Progenitor cell of endocrine pancreas (in vitro differentiated cells): Measurements from ENCODE around the gene ABCD4. TPM values are rescaled to one million over a fixed set of nuclear protein-coding genes. Genes with fewer than 3 reads are reported as not detected.

ENCODE experiments used
- DNase-seq: peaks from one replicate; pipeline ENCODE4 v3.0.0; 2021; ENCODE audit warnings: low spot score; ENCODE audit not compliant: unreplicated experiment
- H3K27ac Mint-ChIP-seq: 2 replicates; pipeline ENCODE4 v1.8.0; 2021; ENCODE audit warnings: mild to moderate bottlenecking, moderate library complexity, mixed read lengths
- H3K27me3 Mint-ChIP-seq: 2 replicates; pipeline ENCODE4 v1.8.0; 2021; ENCODE audit warnings: mixed read lengths
- H3K36me3 Mint-ChIP-seq: 2 replicates; pipeline ENCODE4 v1.8.0; 2022; ENCODE audit warnings: mixed read lengths; ENCODE audit not compliant: insufficient read depth
- H3K4me1 Mint-ChIP-seq: 2 replicates; pipeline ENCODE4 v1.8.0; 2021; ENCODE audit warnings: low read depth, mixed read lengths
- H3K4me3 Mint-ChIP-seq: 2 replicates; pipeline ENCODE4 v1.8.0; 2021; ENCODE audit warnings: low read depth, mild to moderate bottlenecking, moderate library complexity, mixed read lengths
- H3K9me3 Mint-ChIP-seq: 2 replicates; pipeline ENCODE4 v1.8.0; 2021; ENCODE audit warnings: low read depth, mixed read lengths
- total RNA-seq: library from RNA; stranded (reverse); gene quantifications from 2 replicates; pipeline ENCODE4 v1.2.1, GENCODE V29; 2021
- TF ChIP-seq, protein P1 (sequence below): fragments of 200-600 bp; sonication (generic); IDR thresholded peaks from one replicate; pipeline ENCODE4 v1.5.0; 2021; ENCODE audit warnings: antibody characterized with exemption, mild to moderate bottlenecking; ENCODE audit not compliant: unreplicated experiment

ABCD4 gene
- total RNA-seq, 1 donor from 2014 or later = 158 TPM

DNA sequence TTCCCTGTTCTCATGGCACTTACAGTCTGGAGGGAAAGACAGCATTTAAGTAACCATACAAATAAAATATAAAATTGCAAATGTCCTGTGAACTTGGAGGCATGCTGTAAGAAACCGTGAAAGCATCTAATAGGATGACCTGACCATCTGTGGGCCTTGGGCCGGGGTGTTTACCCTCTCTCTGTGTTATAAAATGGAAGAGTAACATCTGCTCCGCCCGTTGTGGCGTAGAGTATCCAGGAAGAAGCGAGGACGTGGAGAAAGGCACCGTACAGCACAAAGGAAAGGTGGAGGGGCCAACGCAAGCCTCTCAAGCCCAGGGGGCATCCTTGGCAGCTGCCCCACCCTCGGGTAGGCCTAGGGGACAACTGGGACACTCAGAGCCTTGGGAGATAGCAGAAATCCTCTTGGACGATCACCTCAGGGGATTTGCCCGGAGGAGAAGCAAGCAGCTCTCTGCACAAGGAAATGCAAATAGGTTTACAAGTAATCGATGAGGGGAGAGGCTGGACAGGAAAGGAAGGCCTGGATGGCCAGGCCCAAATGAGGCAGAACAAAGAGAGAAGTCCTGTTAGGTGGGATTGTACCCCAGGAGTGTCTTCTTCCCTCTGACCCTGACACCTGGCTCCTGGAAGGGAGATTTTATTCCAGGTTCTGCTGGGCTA, 37.3 kb downstream of the ABCD4 start:
- no peak overlapping the region for H3K4me3 Mint-ChIP-seq
- TF ChIP-seq, protein P1, sequence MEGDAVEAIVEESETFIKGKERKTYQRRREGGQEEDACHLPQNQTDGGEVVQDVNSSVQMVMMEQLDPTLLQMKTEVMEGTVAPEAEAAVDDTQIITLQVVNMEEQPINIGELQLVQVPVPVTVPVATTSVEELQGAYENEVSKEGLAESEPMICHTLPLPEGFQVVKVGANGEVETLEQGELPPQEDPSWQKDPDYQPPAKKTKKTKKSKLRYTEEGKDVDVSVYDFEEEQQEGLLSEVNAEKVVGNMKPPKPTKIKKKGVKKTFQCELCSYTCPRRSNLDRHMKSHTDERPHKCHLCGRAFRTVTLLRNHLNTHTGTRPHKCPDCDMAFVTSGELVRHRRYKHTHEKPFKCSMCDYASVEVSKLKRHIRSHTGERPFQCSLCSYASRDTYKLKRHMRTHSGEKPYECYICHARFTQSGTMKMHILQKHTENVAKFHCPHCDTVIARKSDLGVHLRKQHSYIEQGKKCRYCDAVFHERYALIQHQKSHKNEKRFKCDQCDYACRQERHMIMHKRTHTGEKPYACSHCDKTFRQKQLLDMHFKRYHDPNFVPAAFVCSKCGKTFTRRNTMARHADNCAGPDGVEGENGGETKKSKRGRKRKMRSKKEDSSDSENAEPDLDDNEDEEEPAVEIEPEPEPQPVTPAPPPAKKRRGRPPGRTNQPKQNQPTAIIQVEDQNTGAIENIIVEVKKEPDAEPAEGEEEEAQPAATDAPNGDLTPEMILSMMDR = no peak

DNA sequence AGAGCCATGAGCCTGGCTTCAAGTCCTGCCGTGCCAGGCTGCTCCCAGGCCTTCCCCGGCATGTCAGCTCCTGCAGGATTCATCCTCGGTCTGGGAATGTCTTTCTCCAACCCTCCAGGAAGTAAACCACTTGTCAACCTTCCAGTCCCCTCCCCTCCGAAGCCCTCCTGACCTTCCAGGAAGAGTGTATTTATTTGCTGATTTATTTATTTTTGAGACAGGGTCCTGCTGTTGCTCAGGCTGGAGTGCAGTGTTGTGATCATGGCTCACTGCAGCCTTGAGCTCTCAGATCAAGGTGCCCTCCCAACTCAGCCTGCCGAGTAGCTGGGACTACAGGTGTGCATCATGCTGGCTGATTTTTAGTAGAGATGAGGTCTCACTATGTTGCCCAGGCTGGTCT, 38.8 kb downstream of the ABCD4 start:
- H3K27me3 Mint-ChIP-seq = peaks cover 31% of the 10 kb centered on the region
- TF ChIP-seq, protein P1 = no peak
- no peaks in the 10 kb centered on the region for H3K36me3 Mint-ChIP-seq
- no peak overlapping the region for H3K4me3 Mint-ChIP-seq
- H3K4me1 Mint-ChIP-seq = peaks cover 3% of the 10 kb centered on the region
- H3K27ac Mint-ChIP-seq = no peak overlapping the region
- H3K9me3 Mint-ChIP-seq = no peaks in the 10 kb centered on the region
- no peak for DNase-seq

More for the DNA sequence above, 37.3 kb downstream of the ABCD4 start:
- Mint-ChIP-seq H3K36me3 (no peaks in the 10 kb centered on the region), H3K27ac (no peak overlapping the region), H3K4me1 (peaks cover 3% of the 10 kb centered on the region), H3K27me3 (peaks cover 18% of the 10 kb centered on the region), H3K9me3 (no peaks in the 10 kb centered on the region)
- no peak for DNase-seq

DNA sequence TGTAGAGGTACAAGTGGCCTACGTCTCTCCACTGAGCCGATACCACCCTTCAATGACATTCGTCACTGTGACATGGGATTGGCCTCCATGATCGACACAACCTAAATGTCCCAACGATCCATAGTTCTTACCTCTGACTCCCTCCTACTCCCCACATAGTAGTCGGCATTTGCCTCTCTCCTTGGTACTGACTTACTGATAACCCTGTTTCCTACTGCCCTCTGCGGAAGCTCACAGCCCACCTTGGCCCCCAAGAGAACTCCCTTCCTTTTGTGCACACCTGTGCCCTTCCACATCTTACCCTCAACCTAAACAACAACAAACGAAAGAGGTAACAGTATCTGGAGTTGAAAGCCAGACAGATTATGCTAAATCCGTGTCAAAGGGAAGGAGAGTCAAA, 39.6 kb downstream of the ABCD4 start:
- Mint-ChIP-seq H3K9me3 (no peaks in the 10 kb centered on the region), H3K27ac (no peak overlapping the region), H3K27me3 (peaks cover 36% of the 10 kb centered on the region), H3K4me3 (no peak overlapping the region), H3K36me3 (no peaks in the 10 kb centered on the region), H3K4me1 (peaks cover 3% of the 10 kb centered on the region)
- DNase-seq = no peak
- TF ChIP-seq, protein P1 = no peak

DNA sequence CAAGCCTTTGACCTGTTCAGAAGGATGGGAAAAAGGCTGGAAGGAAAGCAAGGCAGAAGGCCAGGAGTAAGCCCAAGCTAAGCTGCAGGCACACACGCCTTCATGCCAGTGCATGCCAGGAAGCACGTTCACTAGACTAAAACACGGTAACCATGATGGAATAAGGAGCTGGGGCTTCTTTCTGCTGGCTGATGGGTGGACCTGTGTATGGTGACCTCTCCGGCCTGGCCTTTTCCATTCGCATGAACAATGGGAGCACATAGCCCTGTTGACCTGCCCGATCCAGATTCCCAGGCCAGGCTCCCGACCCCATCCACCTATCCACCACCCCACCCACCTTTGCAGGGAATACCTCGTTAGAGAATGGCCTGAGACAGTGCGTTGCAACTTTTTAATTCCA, 40.7 kb downstream of the ABCD4 start:
- Mint-ChIP-seq H3K27me3 (peaks cover 41% of the 10 kb centered on the region), H3K27ac (no peak overlapping the region), H3K4me3 (no peak overlapping the region), H3K9me3 (no peaks in the 10 kb centered on the region), H3K4me1 (no peaks in the 10 kb centered on the region), H3K36me3 (no peaks in the 10 kb centered on the region)
- no peak for DNase-seq
- TF ChIP-seq, protein P1 = no peak

DNA sequence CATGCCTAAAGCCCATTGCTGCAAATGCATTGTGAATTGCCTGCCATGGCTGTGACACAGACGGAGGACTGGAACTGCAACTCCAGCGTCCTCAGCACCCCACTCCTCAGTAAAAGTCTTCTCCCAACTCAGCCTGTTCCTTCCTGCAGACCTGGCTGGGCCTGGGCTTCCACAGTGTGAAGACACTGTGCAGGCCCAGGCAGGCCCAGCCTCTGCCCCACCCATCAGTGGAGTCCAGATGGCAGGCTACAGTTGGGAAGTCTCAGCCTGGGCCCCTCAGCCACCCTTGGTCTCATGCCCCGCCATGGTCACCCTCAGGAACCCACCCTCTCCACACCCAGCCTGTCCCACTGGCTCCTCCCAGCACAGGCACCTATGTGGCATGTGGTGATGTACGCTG, 41.4 kb downstream of the ABCD4 start:
- Mint-ChIP-seq H3K4me1 (no peaks in the 10 kb centered on the region), H3K27me3 (peaks cover 45% of the 10 kb centered on the region), H3K36me3 (no peaks in the 10 kb centered on the region), H3K4me3 (no peak overlapping the region), H3K9me3 (no peaks in the 10 kb centered on the region), H3K27ac (no peak overlapping the region)
- DNase-seq = no peak
- TF ChIP-seq, protein P1 = no peak
